Loucy (cell line): ENCODE measurements around the gene MCF2L2.

ENCODE experiments used
- H2AFZ ChIP-seq: fragments of 200-600 bp; sonication (generic); 2 replicates; pipeline ENCODE4 v1.6.0; 2016; ENCODE audit warnings: antibody characterized with exemption, mild to moderate bottlenecking, low read length, moderate library complexity
- H3F3A ChIP-seq: fragments of 200-600 bp; 2 replicates; pipeline ENCODE4 v1.6.0; 2016; ENCODE audit warnings: antibody characterized with exemption, low read depth, mild to moderate bottlenecking
- H3K27me3 ChIP-seq: fragments of 200-600 bp; sonication (generic); 2 replicates; pipeline ENCODE4 v1.6.1; 2014; ENCODE audit warnings: low read length, mild to moderate bottlenecking; ENCODE audit not compliant: insufficient read depth, poor library complexity, severe bottlenecking
- H3K36me3 ChIP-seq: fragments of 200-600 bp; sonication (generic); 2 replicates; pipeline ENCODE4 v1.6.1; 2016; ENCODE audit warnings: low read length; ENCODE audit not compliant: insufficient read depth
- H3K4me1 ChIP-seq: fragments of 200-600 bp; sonication (generic); 2 replicates; pipeline ENCODE4 v1.5.1; 2014; ENCODE audit warnings: low read length, mild to moderate bottlenecking; ENCODE audit not compliant: insufficient read depth, poor library complexity, severe bottlenecking
- H3K4me2 ChIP-seq: fragments of 200-600 bp; sonication (generic); 2 replicates; pipeline ENCODE4 v1.6.0; 2014; ENCODE audit warnings: antibody characterized with exemption, low read length, low read depth, mild to moderate bottlenecking; ENCODE audit not compliant: poor library complexity, severe bottlenecking
- H3K4me3 ChIP-seq: fragments of 200-600 bp; sonication (generic); 2 replicates; pipeline ENCODE4 v1.5.1; 2014; ENCODE audit warnings: low read length, mild to moderate bottlenecking, mixed read lengths; ENCODE audit not compliant: poor library complexity, severe bottlenecking
- H3K79me2 ChIP-seq: fragments of 200-600 bp; sonication (generic); 2 replicates; pipeline ENCODE4 v1.6.1; 2014; ENCODE audit warnings: low read length; ENCODE audit not compliant: insufficient read depth
- H3K9ac ChIP-seq: fragments of 200-600 bp; sonication (generic); 2 replicates; pipeline ENCODE4 v1.6.0; 2014; ENCODE audit warnings: mild to moderate bottlenecking, low read depth, low read length, moderate library complexity; ENCODE audit not compliant: poor library complexity, severe bottlenecking
- H3K9me2 ChIP-seq: fragments of 200-600 bp; sonication (generic); replicated peaks from 2 replicates; pipeline ENCODE4 v1.6.1; 2016; ENCODE audit warnings: low read depth, low read length, mixed read lengths
- H3K9me3 ChIP-seq: fragments of 200-600 bp; sonication (generic); 2 replicates; pipeline ENCODE4 v1.6.1; 2014; ENCODE audit warnings: mild to moderate bottlenecking, antibody characterized with exemption, low read length, low read depth; ENCODE audit not compliant: insufficient read depth
- H4K20me1 ChIP-seq: fragments of 200-600 bp; sonication (generic); 2 replicates; pipeline ENCODE4 v1.6.0; 2014; ENCODE audit warnings: antibody characterized with exemption, low read length, mild to moderate bottlenecking; ENCODE audit not compliant: insufficient read depth, poor library complexity, severe bottlenecking
- EZH2phosphoT487 ChIP-seq: fragments of 200-600 bp; IDR thresholded peaks from 2 replicates; pipeline ENCODE4 v1.6.1; 2018; ENCODE audit warnings: antibody characterized with exemption, mild to moderate bottlenecking, moderate library complexity, borderline replicate concordance
- TF ChIP-seq, protein P1 (sequence below): fragments of 200-600 bp; sonication (generic); conservative IDR thresholded peaks from 2 replicates; pipeline ENCODE4 v1.5.1; 2014; ENCODE audit warnings: mild to moderate bottlenecking, antibody characterized with exemption, low read length

MCF2L2 gene

GRCh38 chr3:183226333-183226890 lies 202.0 kb downstream of the MCF2L2 start:
- H3K4me1 ChIP-seq = peaks cover 3% of the 10 kb centered on the region
- no peak overlapping the region for H3K4me3 ChIP-seq
- no peaks in the 10 kb centered on the region for H3K36me3 ChIP-seq
- TF ChIP-seq, protein P1, sequence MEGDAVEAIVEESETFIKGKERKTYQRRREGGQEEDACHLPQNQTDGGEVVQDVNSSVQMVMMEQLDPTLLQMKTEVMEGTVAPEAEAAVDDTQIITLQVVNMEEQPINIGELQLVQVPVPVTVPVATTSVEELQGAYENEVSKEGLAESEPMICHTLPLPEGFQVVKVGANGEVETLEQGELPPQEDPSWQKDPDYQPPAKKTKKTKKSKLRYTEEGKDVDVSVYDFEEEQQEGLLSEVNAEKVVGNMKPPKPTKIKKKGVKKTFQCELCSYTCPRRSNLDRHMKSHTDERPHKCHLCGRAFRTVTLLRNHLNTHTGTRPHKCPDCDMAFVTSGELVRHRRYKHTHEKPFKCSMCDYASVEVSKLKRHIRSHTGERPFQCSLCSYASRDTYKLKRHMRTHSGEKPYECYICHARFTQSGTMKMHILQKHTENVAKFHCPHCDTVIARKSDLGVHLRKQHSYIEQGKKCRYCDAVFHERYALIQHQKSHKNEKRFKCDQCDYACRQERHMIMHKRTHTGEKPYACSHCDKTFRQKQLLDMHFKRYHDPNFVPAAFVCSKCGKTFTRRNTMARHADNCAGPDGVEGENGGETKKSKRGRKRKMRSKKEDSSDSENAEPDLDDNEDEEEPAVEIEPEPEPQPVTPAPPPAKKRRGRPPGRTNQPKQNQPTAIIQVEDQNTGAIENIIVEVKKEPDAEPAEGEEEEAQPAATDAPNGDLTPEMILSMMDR = no peak
- no peak for TF ChIP-seq EZH2phosphoT487
- no peaks in the 10 kb centered on the region for H3F3A ChIP-seq
- no peaks in the 10 kb centered on the region for H4K20me1 ChIP-seq
- H3K4me2 ChIP-seq = no peak overlapping the region
- H3K27me3 ChIP-seq = no peaks in the 10 kb centered on the region
- H3K9me2 ChIP-seq = no peaks in the 10 kb centered on the region
- no peaks in the 10 kb centered on the region for H3K9me3 ChIP-seq
- H2AFZ ChIP-seq = no peak overlapping the region
- no peak overlapping the region for H3K9ac ChIP-seq
- no peaks in the 10 kb centered on the region for H3K79me2 ChIP-seq

DNA sequence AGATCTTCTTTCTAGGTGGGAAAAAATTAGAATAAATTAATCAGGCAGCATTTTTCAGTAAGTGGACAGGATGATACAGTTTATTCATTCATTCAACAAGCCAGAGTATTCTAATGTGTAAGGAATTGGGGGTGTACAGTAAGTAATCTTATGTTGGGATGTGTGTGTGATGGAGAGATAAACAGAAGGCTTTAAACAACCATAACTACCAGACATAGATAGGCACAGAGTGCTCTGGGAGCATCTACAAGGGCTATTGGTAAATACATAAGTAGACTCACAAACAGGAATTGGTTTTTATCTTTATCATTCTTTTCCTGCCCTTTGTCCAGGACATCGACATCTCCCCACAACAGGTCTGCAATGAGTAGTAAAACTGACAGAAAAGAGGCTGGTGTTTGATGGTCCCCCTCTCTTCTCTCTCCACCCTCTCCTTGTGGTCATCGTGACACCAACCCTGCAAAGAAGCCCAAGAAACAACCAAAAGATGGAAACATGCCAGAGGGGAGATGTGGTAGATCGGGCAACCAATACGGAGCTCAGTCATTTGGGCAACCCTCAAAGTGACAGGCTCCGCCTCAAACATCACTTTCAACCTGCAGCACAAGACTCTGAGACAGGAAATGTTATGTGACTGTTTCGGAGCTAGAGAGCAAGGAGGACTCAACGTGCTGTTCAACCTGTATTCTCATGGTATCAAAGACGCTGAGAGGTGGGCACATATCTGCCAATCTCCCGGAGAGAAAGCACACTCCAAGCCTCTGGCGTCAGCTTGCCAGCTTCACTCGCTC lies 204.0 kb downstream of the MCF2L2 start:
- no peak overlapping the region for H3K4me3 ChIP-seq
- H3F3A ChIP-seq = no peaks in the 10 kb centered on the region
- H3K9ac ChIP-seq = no peak overlapping the region
- no peaks in the 10 kb centered on the region for H3K9me3 ChIP-seq
- H4K20me1 ChIP-seq = no peaks in the 10 kb centered on the region
- no peaks in the 10 kb centered on the region for H3K27me3 ChIP-seq
- TF ChIP-seq, protein P1 = no peak
- TF ChIP-seq EZH2phosphoT487 = no peak
- no peaks in the 10 kb centered on the region for H3K36me3 ChIP-seq
- H3K4me2 ChIP-seq = no peak overlapping the region
- H2AFZ ChIP-seq = no peak overlapping the region
- H3K9me2 ChIP-seq = no peaks in the 10 kb centered on the region
- H3K4me1 ChIP-seq = peaks cover 3% of the 10 kb centered on the region
- H3K79me2 ChIP-seq = no peaks in the 10 kb centered on the region

GRCh38 chr3:183222631-183223235 lies 205.7 kb downstream of the MCF2L2 start:
- H3K36me3 ChIP-seq = no peaks in the 10 kb centered on the region
- TF ChIP-seq EZH2phosphoT487 = no peak
- TF ChIP-seq, protein P1 = no peak

More at GRCh38 chr3:183222631-183223235, 205.7 kb downstream of the MCF2L2 start:
- Histone ChIP-seq H3K27me3 (no peaks in the 10 kb centered on the region), H3K9me2 (no peaks in the 10 kb centered on the region), H3F3A (no peaks in the 10 kb centered on the region), H3K4me2 (no peak overlapping the region), H3K4me1 (peaks cover 3% of the 10 kb centered on the region), H3K79me2 (no peaks in the 10 kb centered on the region), H3K4me3 (no peak overlapping the region), H3K9ac (no peak overlapping the region), H4K20me1 (no peaks in the 10 kb centered on the region), H3K9me3 (no peaks in the 10 kb centered on the region), H2AFZ (no peak overlapping the region)
